HepG2 (cell line): ENCODE results near the gene FKBP1A. TPM values are rescaled to one million over a fixed set of nuclear protein-coding genes. Genes with fewer than 3 reads are reported as not detected.

Source experiments
- FOSL2 ChIP-seq: sonication (generic); formaldehyde crosslinking; IDR thresholded peaks from 2 replicates; pipeline ENCODE4 v1.4.0; 2020; ENCODE audit warnings: missing genetic modification reagents
- MXD4 ChIP-seq: IDR thresholded peaks from 2 replicates; pipeline ENCODE4 v1.6.1; 2016; ENCODE audit warnings: mild to moderate bottlenecking, missing biosample characterization, missing genetic modification reagents
- RAD21 ChIP-seq: fragments of 450-650 bp; formaldehyde crosslinking; IDR thresholded peaks from 2 replicates; pipeline ENCODE4 v1.5.0; 2020; ENCODE audit warnings: mild to moderate bottlenecking
- RBM22 ChIP-seq: fragments of 200-400 bp; formaldehyde crosslinking; optimal IDR thresholded peaks from 2 replicates; pipeline ENCODE3; 2017; ENCODE audit warnings: mild to moderate bottlenecking, low read length, moderate library complexity
- SCMH1 ChIP-seq: sonication (generic); formaldehyde crosslinking; IDR thresholded peaks from 2 replicates; pipeline ENCODE4 v1.9.0; 2021; ENCODE audit warnings: missing genetic modification reagents, mild to moderate bottlenecking, borderline replicate concordance
- SETDB1 ChIP-seq: sonication (generic); formaldehyde crosslinking; IDR thresholded peaks from 2 replicates; pipeline ENCODE4 v1.5.1; 2020; ENCODE audit warnings: missing genetic modification reagents, mild to moderate bottlenecking, borderline replicate concordance
- SIN3A ChIP-seq: IDR thresholded peaks from 2 replicates; pipeline ENCODE4 v1.6.1; 2011; ENCODE audit warnings: low read depth, mild to moderate bottlenecking, control low read depth, low read length, borderline replicate concordance
- ZNF101 ChIP-seq: sonication (generic); formaldehyde crosslinking; IDR thresholded peaks from 2 replicates; pipeline ENCODE4 v1.4.0; 2020; ENCODE audit warnings: mild to moderate bottlenecking, low read depth, missing genetic modification reagents, borderline replicate concordance
- ZNF17 ChIP-seq: sonication (generic); formaldehyde crosslinking; IDR thresholded peaks from 2 replicates; pipeline ENCODE4 v1.5.0; 2020; ENCODE audit warnings: mild to moderate bottlenecking, missing genetic modification reagents
- ZNF234 ChIP-seq: sonication (generic); formaldehyde crosslinking; conservative IDR thresholded peaks from 2 replicates; pipeline ENCODE4 v1.5.1; 2020; ENCODE audit warnings: mild to moderate bottlenecking, missing genetic modification reagents
- ZNF614 ChIP-seq: IDR thresholded peaks from 2 replicates; pipeline ENCODE4 v1.6.1; 2018; ENCODE audit warnings: missing biosample characterization, missing genetic modification reagents, inconsistent platforms, borderline replicate concordance
- ZNF737 ChIP-seq: sonication (generic); formaldehyde crosslinking; IDR thresholded peaks from 2 replicates; pipeline ENCODE4 v1.5.0; 2020; ENCODE audit warnings: missing genetic modification reagents, mild to moderate bottlenecking, borderline replicate concordance
- ZNF768 ChIP-seq: sonication (generic); formaldehyde crosslinking; IDR thresholded peaks from 2 replicates; pipeline ENCODE4 v1.4.0; 2020; ENCODE audit warnings: missing genetic modification reagents
- ZSCAN20 ChIP-seq: sonication (generic); formaldehyde crosslinking; IDR thresholded peaks from 2 replicates; pipeline ENCODE4 v1.4.0; 2020; ENCODE audit warnings: missing genetic modification reagents, mild to moderate bottlenecking, borderline replicate concordance
- polyA plus RNA-seq, 8 experiments: library from polyadenylated mRNA; depleted of rRNA in 3 of 8; stranded (reverse) in 7 of 8; unstranded in 1 of 8; fragments of >200 nt; fragmentation: Illumina TruSeq in 4 of 8; extraction: Trizol in 4 of 8; gene quantifications; 2 replicates each; pipeline versions ENCODE4 v1.2.1 to v1.2.3, GENCODE V29; 2011 to 2016; ENCODE audit warnings: low read depth in 4 of 8, missing spikeins in 1 of 8, mixed read lengths in 1 of 8; ENCODE audit not compliant: insufficient read depth in 1 of 8
- total RNA-seq, 5 experiments: library from RNA; depleted of rRNA; stranded (reverse); fragments of >200 nt; fragmentation: Illumina TruSeq; extraction: Trizol; gene quantifications; 2 replicates each; pipeline ENCODE4 v1.2.3, GENCODE V29; 2016; ENCODE audit warnings: low read depth in 1 of 5
- TF ChIP-seq, protein P1 (sequence below): sonication (generic); formaldehyde crosslinking; IDR thresholded peaks from 2 replicates; pipeline ENCODE4 v1.5.1; 2020; ENCODE audit warnings: mild to moderate bottlenecking, missing genetic modification reagents, borderline replicate concordance
- TF ChIP-seq, protein P2 (sequence below): sonication (generic); formaldehyde crosslinking; conservative IDR thresholded peaks from 2 replicates; pipeline ENCODE4 v1.4.0; 2020; ENCODE audit warnings: missing genetic modification reagents
- TF ChIP-seq, protein P3 (sequence below): IDR thresholded peaks from 2 replicates; pipeline ENCODE4 v1.6.1; 2016; ENCODE audit warnings: control low read depth
- TF ChIP-seq, protein P4 (sequence below): sonication (generic); formaldehyde crosslinking; IDR thresholded peaks from 2 replicates; pipeline ENCODE4 v1.8.0; 2022; ENCODE audit warnings: mild to moderate bottlenecking, missing genetic modification reagents, moderate library complexity

The FKBP1A gene
- total and polyA plus RNA-seq, 2 of the 13 experiments (the other 11 are each of a cell fraction or from before 2014, with no cell fraction given), result 119 to 468 TPM

DNA sequence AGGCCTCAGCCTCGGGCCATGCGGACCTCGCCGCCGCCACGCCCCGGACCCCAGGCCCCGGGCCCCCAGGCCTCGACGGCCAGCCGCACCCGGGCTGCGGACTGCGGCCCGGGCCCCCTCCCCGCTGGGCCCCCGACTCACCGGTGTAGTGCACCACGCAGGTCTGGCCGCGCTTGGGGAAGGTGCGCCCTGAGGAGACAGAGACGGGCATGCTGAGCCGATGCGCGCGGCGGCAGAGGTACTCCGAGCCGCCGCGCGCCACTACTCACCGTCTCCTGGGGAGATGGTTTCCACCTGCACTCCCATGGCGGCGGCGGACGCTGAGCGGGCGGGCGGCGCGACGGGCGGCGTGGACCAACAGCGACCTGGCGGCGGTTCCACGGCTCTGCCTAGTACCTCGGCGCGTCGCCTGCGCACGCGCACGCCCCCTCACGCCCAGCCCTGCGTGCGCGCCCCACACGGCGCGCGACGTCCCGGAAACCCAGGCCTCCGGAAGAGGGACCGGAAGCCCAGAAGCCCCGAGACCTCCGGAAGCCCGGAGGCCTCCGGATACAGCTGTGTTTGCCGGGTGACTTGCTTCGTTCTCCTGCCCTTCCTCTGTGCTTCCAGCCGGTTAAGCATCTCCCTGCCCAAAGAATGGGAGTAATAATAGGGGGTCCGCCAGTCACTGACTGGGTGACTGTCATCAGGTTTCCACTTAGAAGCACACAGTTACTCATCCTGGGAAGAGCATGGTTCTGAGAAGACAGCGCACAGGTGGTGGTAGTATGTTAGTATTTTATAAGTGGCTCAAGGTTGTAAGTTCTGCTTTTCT is at the start of gene FKBP1A (continued):
- TF ChIP-seq, protein P1, sequence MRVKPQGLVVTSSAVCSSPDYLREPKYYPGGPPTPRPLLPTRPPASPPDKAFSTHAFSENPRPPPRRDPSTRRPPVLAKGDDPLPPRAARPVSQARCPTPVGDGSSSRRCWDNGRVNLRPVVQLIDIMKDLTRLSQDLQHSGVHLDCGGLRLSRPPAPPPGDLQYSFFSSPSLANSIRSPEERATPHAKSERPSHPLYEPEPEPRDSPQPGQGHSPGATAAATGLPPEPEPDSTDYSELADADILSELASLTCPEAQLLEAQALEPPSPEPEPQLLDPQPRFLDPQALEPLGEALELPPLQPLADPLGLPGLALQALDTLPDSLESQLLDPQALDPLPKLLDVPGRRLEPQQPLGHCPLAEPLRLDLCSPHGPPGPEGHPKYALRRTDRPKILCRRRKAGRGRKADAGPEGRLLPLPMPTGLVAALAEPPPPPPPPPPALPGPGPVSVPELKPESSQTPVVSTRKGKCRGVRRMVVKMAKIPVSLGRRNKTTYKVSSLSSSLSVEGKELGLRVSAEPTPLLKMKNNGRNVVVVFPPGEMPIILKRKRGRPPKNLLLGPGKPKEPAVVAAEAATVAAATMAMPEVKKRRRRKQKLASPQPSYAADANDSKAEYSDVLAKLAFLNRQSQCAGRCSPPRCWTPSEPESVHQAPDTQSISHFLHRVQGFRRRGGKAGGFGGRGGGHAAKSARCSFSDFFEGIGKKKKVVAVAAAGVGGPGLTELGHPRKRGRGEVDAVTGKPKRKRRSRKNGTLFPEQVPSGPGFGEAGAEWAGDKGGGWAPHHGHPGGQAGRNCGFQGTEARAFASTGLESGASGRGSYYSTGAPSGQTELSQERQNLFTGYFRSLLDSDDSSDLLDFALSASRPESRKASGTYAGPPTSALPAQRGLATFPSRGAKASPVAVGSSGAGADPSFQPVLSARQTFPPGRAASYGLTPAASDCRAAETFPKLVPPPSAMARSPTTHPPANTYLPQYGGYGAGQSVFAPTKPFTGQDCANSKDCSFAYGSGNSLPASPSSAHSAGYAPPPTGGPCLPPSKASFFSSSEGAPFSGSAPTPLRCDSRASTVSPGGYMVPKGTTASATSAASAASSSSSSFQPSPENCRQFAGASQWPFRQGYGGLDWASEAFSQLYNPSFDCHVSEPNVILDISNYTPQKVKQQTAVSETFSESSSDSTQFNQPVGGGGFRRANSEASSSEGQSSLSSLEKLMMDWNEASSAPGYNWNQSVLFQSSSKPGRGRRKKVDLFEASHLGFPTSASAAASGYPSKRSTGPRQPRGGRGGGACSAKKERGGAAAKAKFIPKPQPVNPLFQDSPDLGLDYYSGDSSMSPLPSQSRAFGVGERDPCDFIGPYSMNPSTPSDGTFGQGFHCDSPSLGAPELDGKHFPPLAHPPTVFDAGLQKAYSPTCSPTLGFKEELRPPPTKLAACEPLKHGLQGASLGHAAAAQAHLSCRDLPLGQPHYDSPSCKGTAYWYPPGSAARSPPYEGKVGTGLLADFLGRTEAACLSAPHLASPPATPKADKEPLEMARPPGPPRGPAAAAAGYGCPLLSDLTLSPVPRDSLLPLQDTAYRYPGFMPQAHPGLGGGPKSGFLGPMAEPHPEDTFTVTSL (CRISPR knock-in tag), result peak; percentile 20; the same call in 1 of the 2 replicates
- TF ChIP-seq ZNF101 (no peak), ZNF768 (CRISPR knock-in tag) (peak; percentile 84), ZNF234 (CRISPR knock-in tag) (peak; percentile 75), MXD4 (CRISPR knock-in tag) (peak; percentile 94), SCMH1 (no peak), ZSCAN20 (CRISPR knock-in tag) (0 out of 2 replicates have a peak, but pooled peaks have one; percentile 20), RBM22 (no peak), SETDB1 (CRISPR knock-in tag) (peak; percentile 83; the same call in 1 of the 2 replicates), ZNF737 (CRISPR knock-in tag) (no peak), SIN3A (peak; percentile 100), ZNF17 (CRISPR knock-in tag) (no peak), RAD21 (CRISPR knock-in tag) (peak; percentile 71), FOSL2 (CRISPR knock-in tag) (peak; percentile 77), ZNF614 (peak; percentile 56; the same call in 1 of the 2 replicates)
- TF ChIP-seq, protein P2, sequence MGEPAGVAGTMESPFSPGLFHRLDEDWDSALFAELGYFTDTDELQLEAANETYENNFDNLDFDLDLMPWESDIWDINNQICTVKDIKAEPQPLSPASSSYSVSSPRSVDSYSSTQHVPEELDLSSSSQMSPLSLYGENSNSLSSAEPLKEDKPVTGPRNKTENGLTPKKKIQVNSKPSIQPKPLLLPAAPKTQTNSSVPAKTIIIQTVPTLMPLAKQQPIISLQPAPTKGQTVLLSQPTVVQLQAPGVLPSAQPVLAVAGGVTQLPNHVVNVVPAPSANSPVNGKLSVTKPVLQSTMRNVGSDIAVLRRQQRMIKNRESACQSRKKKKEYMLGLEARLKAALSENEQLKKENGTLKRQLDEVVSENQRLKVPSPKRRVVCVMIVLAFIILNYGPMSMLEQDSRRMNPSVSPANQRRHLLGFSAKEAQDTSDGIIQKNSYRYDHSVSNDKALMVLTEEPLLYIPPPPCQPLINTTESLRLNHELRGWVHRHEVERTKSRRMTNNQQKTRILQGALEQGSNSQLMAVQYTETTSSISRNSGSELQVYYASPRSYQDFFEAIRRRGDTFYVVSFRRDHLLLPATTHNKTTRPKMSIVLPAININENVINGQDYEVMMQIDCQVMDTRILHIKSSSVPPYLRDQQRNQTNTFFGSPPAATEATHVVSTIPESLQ (CRISPR knock-in tag), result peak; percentile 87; the same call in 1 of the 2 replicates
- TF ChIP-seq, protein P3, sequence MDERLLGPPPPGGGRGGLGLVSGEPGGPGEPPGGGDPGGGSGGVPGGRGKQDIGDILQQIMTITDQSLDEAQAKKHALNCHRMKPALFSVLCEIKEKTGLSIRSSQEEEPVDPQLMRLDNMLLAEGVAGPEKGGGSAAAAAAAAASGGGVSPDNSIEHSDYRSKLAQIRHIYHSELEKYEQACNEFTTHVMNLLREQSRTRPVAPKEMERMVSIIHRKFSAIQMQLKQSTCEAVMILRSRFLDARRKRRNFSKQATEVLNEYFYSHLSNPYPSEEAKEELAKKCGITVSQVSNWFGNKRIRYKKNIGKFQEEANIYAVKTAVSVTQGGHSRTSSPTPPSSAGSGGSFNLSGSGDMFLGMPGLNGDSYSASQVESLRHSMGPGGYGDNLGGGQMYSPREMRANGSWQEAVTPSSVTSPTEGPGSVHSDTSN, result no peak
- TF ChIP-seq, protein P4, sequence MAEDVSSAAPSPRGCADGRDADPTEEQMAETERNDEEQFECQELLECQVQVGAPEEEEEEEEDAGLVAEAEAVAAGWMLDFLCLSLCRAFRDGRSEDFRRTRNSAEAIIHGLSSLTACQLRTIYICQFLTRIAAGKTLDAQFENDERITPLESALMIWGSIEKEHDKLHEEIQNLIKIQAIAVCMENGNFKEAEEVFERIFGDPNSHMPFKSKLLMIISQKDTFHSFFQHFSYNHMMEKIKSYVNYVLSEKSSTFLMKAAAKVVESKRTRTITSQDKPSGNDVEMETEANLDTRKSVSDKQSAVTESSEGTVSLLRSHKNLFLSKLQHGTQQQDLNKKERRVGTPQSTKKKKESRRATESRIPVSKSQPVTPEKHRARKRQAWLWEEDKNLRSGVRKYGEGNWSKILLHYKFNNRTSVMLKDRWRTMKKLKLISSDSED (CRISPR knock-in tag), result no peak; the same call in 1 of the 2 replicates
